Stimulated activated CD8-positive, alpha-beta memory T cell treated with anti-CD3 and anti-CD28 coated beads, Interleukin-15, amount 100 ng/mL, for 4 hours (primary cell): Measurements from ENCODE around the gene CRYGA.
"Not testable (repeated sequence)": the region's sequence is repeated elsewhere in the genome, so short reads cannot be mapped to it uniquely, and the experiment has no call there.

Experiments
- DNase-seq, 2 donors: peaks; one replicate each; pipeline ENCODE4 v3.0.0-alpha.2; 2020; ENCODE audit warnings: low read depth in 2 of 2

Gene CRYGA

DNA sequence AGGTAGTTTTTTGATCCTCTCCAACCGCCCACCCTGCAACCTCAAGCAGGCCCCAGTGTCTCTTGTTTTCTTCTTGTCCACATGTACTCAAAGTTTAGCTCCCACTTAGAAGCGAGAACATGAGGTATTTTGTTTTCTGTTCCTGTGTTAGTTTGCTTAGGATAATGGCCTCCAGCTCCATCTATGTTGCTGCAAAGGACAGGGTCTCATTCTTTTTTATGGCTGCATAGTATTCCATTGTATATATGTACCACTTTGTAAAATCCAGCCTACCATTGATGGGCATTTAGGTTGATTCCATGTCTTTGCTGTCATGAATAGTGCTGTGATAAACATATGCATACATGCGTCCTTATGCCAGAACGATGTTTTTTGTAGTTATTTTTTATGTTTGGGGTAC is 36.3 kb downstream of the CRYGA start:
- DNase-seq, result no peak

GRCh38 chr2:208125251-208125650 is 38.1 kb downstream of the CRYGA start:
- no peak for DNase-seq

GRCh38 chr2:208124013-208124715 is 39.2 kb downstream of the CRYGA start, which contains the start of gene CRYGD:
Gene CRYGD, minus strand, starts transcription at chr2:208124524. Its CDS starts 51 bp downstream, at chr2:208124473.
- not testable (repeated sequence) for DNase-seq

DNA sequence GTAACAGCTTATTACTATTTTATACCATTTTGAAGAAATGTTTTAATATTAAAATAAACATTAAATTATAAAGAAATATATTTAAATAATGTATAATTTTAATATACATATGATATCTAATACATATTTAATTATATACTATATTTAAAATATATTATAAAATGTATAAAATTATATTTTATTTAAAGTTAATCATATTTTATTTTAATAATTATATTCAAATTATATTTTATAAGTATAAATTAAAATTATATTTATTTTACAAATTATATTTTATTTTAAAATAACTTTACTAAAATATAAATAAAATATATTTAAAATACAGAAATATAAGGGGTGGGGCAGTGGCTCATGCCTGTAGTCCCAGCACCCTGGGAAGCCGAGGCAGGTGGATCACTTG is 41.1 kb downstream of the CRYGA start:
- DNase-seq, result no peak

GRCh38 chr2:208118918-208119317 is 44.5 kb downstream of the CRYGA start:
- no peak for DNase-seq

DNA sequence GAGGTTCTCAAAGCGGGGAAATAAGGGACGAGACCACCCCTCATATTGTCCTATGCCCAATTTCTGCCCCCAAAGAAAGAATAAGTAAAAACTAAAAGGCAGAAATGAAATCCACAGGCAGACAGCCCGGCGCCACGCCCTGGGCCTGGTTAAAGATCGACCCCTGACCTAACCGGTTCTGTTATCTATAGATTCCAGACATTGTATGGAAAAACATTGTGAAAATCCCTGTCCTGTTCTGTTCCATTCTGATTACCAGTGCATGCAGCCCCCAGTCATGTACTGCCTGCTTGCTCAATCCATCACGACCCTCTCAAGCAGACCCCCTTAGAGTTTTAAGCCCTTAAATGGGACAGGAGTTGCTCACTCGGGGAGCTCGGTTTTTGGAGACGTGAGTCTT is 46.0 kb downstream of the CRYGA start:
- DNase-seq, result not testable (repeated sequence)

- DNase-seq, result no peak
Measured at GRCh38 chr2:208112969-208113368, 50.4 kb downstream of the CRYGA start.

- DNase-seq, result not testable (repeated sequence)
Measured at GRCh38 chr2:208112273-208112745, 51.1 kb downstream of the CRYGA start.
